ENCODE results near the gene CMPK1. TPM values are rescaled to one million over a fixed set of nuclear protein-coding genes. Genes with fewer than 3 reads are reported as not detected.

The CMPK1 gene
- total and polyA plus RNA-seq, 10 of the 15 experiments (the other 5 are each of a cell fraction or from before 2014, with no cell fraction given): 43.7 to 159 (median 85.6) TPM

GRCh38 chr1:47333578-47333921 lies at the start of gene CMPK1 (continued):
- peak in 1 of 3 experiments; percentile 21; a peak in 1 of 6 replicates for TF ChIP-seq CTCF (IDR thresholded peaks at IDR 0.05 in 2 of 3, conservative IDR thresholded peaks at IDR 0.05 in 1 of 3; ENCODE audit: control insufficient read depth in 2 of 3, extremely low read depth in 1 of 3, insufficient read depth in 1 of 3, low read depth in 3 of 3, low read length in 3 of 3)
- TF ChIP-seq MAX (IDR thresholded peaks at IDR 0.05; ENCODE audit: low read depth, low read length): peak; percentile 68; the same call in 1 of the 2 replicates
- TF ChIP-seq ZBTB40 (IDR thresholded peaks at IDR 0.05; ENCODE audit: borderline replicate concordance): peak; percentile 20; the same call in 1 of the 2 replicates
- TF ChIP-seq SRF (IDR thresholded peaks at IDR 0.05; ENCODE audit: low read depth in 2 of 2, low read length in 2 of 2): peak in 1 of 2 experiments; percentile 11; a peak in 1 of 4 replicates
- TF ChIP-seq ZNF207 (IDR thresholded peaks at IDR 0.05; ENCODE audit: borderline replicate concordance): no peak
- TF ChIP-seq RUNX3 (IDR thresholded peaks at IDR 0.05; ENCODE audit: low read length): peak; percentile 30
- TF ChIP-seq ZBTB4 (CRISPR knock-in tag; IDR thresholded peaks at IDR 0.05): no peak
- TF ChIP-seq BHLHE40 (IDR thresholded peaks at IDR 0.05; ENCODE audit: borderline replicate concordance in 1 of 2, low read depth in 2 of 2, low read length in 1 of 2): peak; percentile 50 to 80; a peak in 3 of 4 replicates
- no peak for TF ChIP-seq RAD21 (IDR thresholded peaks at IDR 0.05; ENCODE audit: insufficient read depth, low read depth, low read length)
- no peak for TF ChIP-seq BACH1 (IDR thresholded peaks at IDR 0.05; ENCODE audit: borderline replicate concordance)
- 0 out of 2 replicates have a peak, but pooled peaks have one; percentile 45 for TF ChIP-seq SMAD5 (IDR thresholded peaks at IDR 0.05; ENCODE audit: low read depth)
- TF ChIP-seq KDM1A (IDR thresholded peaks at IDR 0.05; ENCODE audit: borderline replicate concordance): no peak
- 0 out of 2 replicates have a peak, but pooled peaks have one; percentile 48 for TF ChIP-seq POLR2AphosphoS2 (IDR thresholded peaks at IDR 0.05; ENCODE audit: low read depth, low read length)
- TF ChIP-seq NBN (IDR thresholded peaks at IDR 0.05): peak; percentile 34; the same call in 1 of the 2 replicates
- TF ChIP-seq IRF4 (IDR thresholded peaks at IDR 0.05; ENCODE audit: low read depth, low read length): no peak
- TF ChIP-seq SP1 (IDR thresholded peaks at IDR 0.05; ENCODE audit: low read depth, low read length): no peak
- no peak for TF ChIP-seq MTA2 (IDR thresholded peaks at IDR 0.05; ENCODE audit: low read depth)
- peak; percentile 81 for TF ChIP-seq MXI1 (IDR thresholded peaks at IDR 0.05; ENCODE audit: low read depth, low read length)
